BE2C (cell line): ENCODE measurements around the gene SLC51A.

Experiments used
- DNase-seq: peaks from one replicate; pipeline ENCODE4 v3.0.0-alpha.2; 2020
- H3K27me3 ChIP-seq: fragments of 250-450 bp; sonication (Bioruptor Pico); 2 replicates; pipeline ENCODE4 v1.5.1; 2020; ENCODE audit warnings: mild to moderate bottlenecking
- H3K36me3 ChIP-seq: fragments of 250-450 bp; sonication (Bioruptor Pico); 2 replicates; pipeline ENCODE4 v1.5.1; 2020; ENCODE audit warnings: mild to moderate bottlenecking
- H3K4me1 ChIP-seq: fragments of 250-450 bp; sonication (Bioruptor Pico); 2 replicates; pipeline ENCODE4 v1.5.1; 2020
- H3K4me3 ChIP-seq: 2 replicates; pipeline ENCODE4 v1.5.1; 2011; ENCODE audit warnings: low read depth, low read length
- H3K9me3 ChIP-seq: fragments of 250-450 bp; sonication (Bioruptor Pico); 2 replicates; pipeline ENCODE4 v1.5.1; 2020
- CTCF ChIP-seq: IDR thresholded peaks from 2 replicates; pipeline ENCODE4 v1.5.1; 2012; ENCODE audit warnings: mild to moderate bottlenecking, low read depth, low read length

SLC51A gene

GRCh38 chr3:196210673-196211556 lies 5.4 kb upstream of the SLC51A start, which contains the start of gene ZDHHC19:
TSS of gene ZDHHC19 (minus strand) at chr3:196211400. CDS start at chr3:196211315, 85 bp downstream.
- DNase-seq: no peak
- no peaks in the 10 kb centered on the region for H3K27me3 ChIP-seq
- H3K4me1 ChIP-seq: no peaks in the 10 kb centered on the region
- no peak for TF ChIP-seq CTCF
- H3K36me3 ChIP-seq: no peaks in the 10 kb centered on the region
- no peaks in the 10 kb centered on the region for H3K9me3 ChIP-seq
- H3K4me3 ChIP-seq: no peak within 1 kb of the TSS

- Histone ChIP-seq H3K9me3 (no peaks in the 10 kb centered on the region), H3K4me1 (no peaks in the 10 kb centered on the region), H3K36me3 (no peaks in the 10 kb centered on the region), H3K4me3 (no peak overlapping the region), H3K27me3 (no peaks in the 10 kb centered on the region)
- no peak for DNase-seq
- TF ChIP-seq CTCF: no peak
Observed at GRCh38 chr3:196214783-196215441, 1.4 kb upstream of the SLC51A start.

DNA sequence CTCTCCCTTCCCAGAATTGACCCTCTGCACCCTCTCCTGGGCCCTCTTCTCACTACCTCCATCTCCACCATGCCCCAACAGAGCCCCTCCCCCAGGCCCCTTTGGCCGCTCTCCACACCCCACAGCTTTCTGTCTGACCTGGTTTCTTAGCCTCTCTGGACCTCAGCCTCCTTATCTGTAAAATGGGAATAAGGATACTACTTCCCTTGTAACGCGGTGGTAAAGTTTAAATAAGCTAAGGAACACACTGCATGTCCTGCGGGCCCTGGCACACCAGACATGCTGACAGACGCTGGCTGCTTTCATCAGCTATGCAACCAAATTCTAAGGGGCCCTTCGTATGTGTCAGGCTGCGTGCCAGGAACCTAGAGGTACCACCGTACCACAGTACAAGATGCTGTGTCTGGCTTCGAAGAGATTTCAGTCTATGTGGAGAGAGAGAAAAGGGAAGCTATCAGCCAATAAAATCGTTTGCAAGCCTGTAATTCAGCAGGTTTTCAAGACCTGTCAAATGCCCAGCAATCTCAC lies 777 bp upstream of the SLC51A start:
- H3K27me3 ChIP-seq: no peaks in the 10 kb centered on the region
- H3K36me3 ChIP-seq: no peaks in the 10 kb centered on the region
- no peak for DNase-seq
- TF ChIP-seq CTCF: no peak
- H3K4me3 ChIP-seq: no peak overlapping the region
- no peaks in the 10 kb centered on the region for H3K4me1 ChIP-seq
- no peaks in the 10 kb centered on the region for H3K9me3 ChIP-seq

- TF ChIP-seq CTCF: no peak
- no peaks in the 10 kb centered on the region for H3K4me1 ChIP-seq
- no peak overlapping the region for H3K4me3 ChIP-seq
- no peaks in the 10 kb centered on the region for H3K27me3 ChIP-seq
- no peak for DNase-seq
- H3K9me3 ChIP-seq: no peaks in the 10 kb centered on the region
- H3K36me3 ChIP-seq: no peaks in the 10 kb centered on the region
Observed at GRCh38 chr3:196216681-196217211, 412 bp downstream of the SLC51A start.

- Histone ChIP-seq H3K36me3 (no peaks in the 10 kb centered on the region), H3K27me3 (no peaks in the 10 kb centered on the region), H3K4me1 (no peaks in the 10 kb centered on the region), H3K9me3 (no peaks in the 10 kb centered on the region), H3K4me3 (no peak overlapping the region)
- no peak for DNase-seq
- no peak for TF ChIP-seq CTCF
Observed at GRCh38 chr3:196217307-196218154, 1.2 kb downstream of the SLC51A start.
